K562 (cell line): Measurements from ENCODE around the gene NINJ2. TPM values are rescaled to one million over a fixed set of nuclear protein-coding genes. Genes with fewer than 3 reads are reported as not detected.

Experiments used
- ATAC-seq: fragments of 200-7000 bp; cut with Tn5 transposase; 3 replicates; pipeline ENCODE4 v1.9.1; 2020; ENCODE audit warnings: moderate library complexity
- BruUV-seq: library from RNA; stranded (reverse); fragments of 400-500 nt; replicated peaks from 2 replicates; lab custom pipeline; 2021; lab: Mats Ljungman, UMichigan
- CTCF ChIA-PET: fragments of 300-600 bp; formaldehyde crosslinking; extraction: SDS; loops from one replicate; lab custom pipeline; 2021; ENCODE audit warnings: low intra/inter-chr PET ratio; lab: Yijun Ruan, JAX
- POLR2A ChIA-PET: fragments of 300-600, 350-650 bp; sonication (Branson Sonifier 250); formaldehyde crosslinking; extraction: SDS; loops from one replicate; lab custom pipeline; 2021; ENCODE audit warnings: antibody characterized with exemption, inconsistent platforms; lab: Yijun Ruan, JAX
- DNase-seq, 4 experiments: peaks; one replicate each; pipeline versions ENCODE4 v3.0.0 to v3.0.0-alpha.2; 2011 to 2018; ENCODE audit warnings: low spot score in 3 of 4, mixed read lengths in 3 of 4; ENCODE audit errors: extremely low read depth in 1 of 4
- FAIRE-seq: peaks from 2 replicates; lab custom pipeline; 2011; peaks lifted over from hg19 to GRCh38; lab: Jason Lieb, UNC
- H2AFZ ChIP-seq: 2 replicates; pipeline ENCODE4 v1.6.0; 2011; ENCODE audit warnings: low read depth, low read length, control low read depth, inconsistent platforms
- H3K27ac ChIP-seq: fragments of 200-600 bp; 3 replicates; pipeline ENCODE4 v1.8.0; 2011; ENCODE audit warnings: low read depth, mild to moderate bottlenecking, control low read depth, inconsistent platforms, low read length, moderate library complexity, mixed read lengths; ENCODE audit errors: extremely low read depth
- H3K27me3 ChIP-seq, 2 experiments: fragments of 300-600 bp in 1 of 2; 2 replicates in 1 of 2; 3 replicates in 1 of 2; pipeline versions ENCODE4 v1.6.0 to v1.8.0; 2011; ENCODE audit warnings: inconsistent platforms in 2 of 2, low read length in 2 of 2, mild to moderate bottlenecking in 1 of 2, mixed read lengths in 1 of 2, moderate library complexity in 1 of 2; ENCODE audit not compliant: control insufficient read depth in 2 of 2, insufficient read depth in 2 of 2
- H3K36me3 ChIP-seq: fragments of 300-600 bp; 3 replicates; pipeline ENCODE4 v1.8.0; 2011; ENCODE audit warnings: mild to moderate bottlenecking, low read length, inconsistent platforms; ENCODE audit not compliant: control insufficient read depth, insufficient read depth
- H3K4me1 ChIP-seq, 2 experiments: fragments of 200-600 bp in 1 of 2; replicated peaks in 1 of 2; 2 replicates in 1 of 2; 3 replicates in 1 of 2; pipeline versions ENCODE4 v1.5.1 to v1.8.0; 2011; ENCODE audit warnings: inconsistent platforms in 2 of 2, low read length in 2 of 2, mild to moderate bottlenecking in 1 of 2, mixed read lengths in 1 of 2, moderate library complexity in 1 of 2; ENCODE audit not compliant: control insufficient read depth in 2 of 2, insufficient read depth in 2 of 2
- H3K4me2 ChIP-seq: 2 replicates; pipeline ENCODE4 v1.6.1; 2011; ENCODE audit warnings: low read length, control low read depth, inconsistent platforms, mixed read lengths; ENCODE audit not compliant: insufficient read depth
- H3K4me3 ChIP-seq: fragments of 200-600 bp; sonication (generic), shearing (Covaris generic); 2 replicates; pipeline ENCODE4 v1.5.1; 2016; ENCODE audit warnings: control low read depth, inconsistent platforms
- H3K79me2 ChIP-seq: fragments of 200-600 bp; 3 replicates; pipeline ENCODE4 v1.8.0; 2011; ENCODE audit warnings: low read length, inconsistent platforms; ENCODE audit not compliant: control insufficient read depth, insufficient read depth
- H3K9ac ChIP-seq, 2 experiments: 2 replicates each; pipeline versions ENCODE4 v1.6.0 to v1.6.1; 2011; ENCODE audit warnings: low read depth in 2 of 2, low read length in 2 of 2, control low read depth in 1 of 2, inconsistent platforms in 1 of 2, mild to moderate bottlenecking in 1 of 2, mixed read lengths in 1 of 2; ENCODE audit not compliant: insufficient read depth in 1 of 2
- H3K9me1 ChIP-seq: one replicate; pipeline ENCODE4 v1.6.0; 2011; ENCODE audit warnings: inconsistent platforms, mild to moderate bottlenecking, low read length, moderate library complexity; ENCODE audit not compliant: control insufficient read depth, insufficient read depth
- H3K9me3 ChIP-seq: replicated peaks from 2 replicates; pipeline ENCODE4 v1.5.1; 2011; ENCODE audit warnings: low read depth, low read length, inconsistent platforms; ENCODE audit not compliant: control insufficient read depth, insufficient read depth
- H4K20me1 ChIP-seq: replicated peaks from 2 replicates; pipeline ENCODE4 v1.6.1; 2011; ENCODE audit warnings: low read length, inconsistent platforms, mixed read lengths; ENCODE audit not compliant: control insufficient read depth, insufficient read depth
- CBX3 ChIP-seq, 2 experiments: IDR thresholded peaks; 1 replicate in 1 of 2; 2 replicates in 1 of 2; pipeline ENCODE4 v1.6.1; 2012; ENCODE audit warnings: inconsistent platforms in 2 of 2, low read length in 2 of 2, borderline replicate concordance in 1 of 2, control low read depth in 1 of 2
- CREB1 ChIP-seq, 2 experiments: sonication (generic) in 1 of 2; formaldehyde crosslinking in 1 of 2; IDR thresholded peaks; 2 replicates each; pipeline versions ENCODE4 v1.6.1 to v1.8.0; 2012 to 2022; ENCODE audit warnings: inconsistent platforms in 1 of 2, mild to moderate bottlenecking in 1 of 2, missing genetic modification reagents in 1 of 2, moderate library complexity in 1 of 2
- HOXB6 ChIP-seq: fragments of 250-450 bp; sonication (Bioruptor Pico); IDR thresholded peaks from 2 replicates; pipeline ENCODE4 v1.5.1; 2022; ENCODE audit warnings: mild to moderate bottlenecking, borderline replicate concordance
- KAT7 ChIP-seq: sonication (generic); formaldehyde crosslinking; IDR thresholded peaks from 2 replicates; pipeline ENCODE4 v1.8.0; 2022; ENCODE audit warnings: missing genetic modification reagents, mild to moderate bottlenecking, borderline replicate concordance
- KLF6 ChIP-seq: fragments of 250-450 bp; sonication (Bioruptor Pico); IDR thresholded peaks from 2 replicates; pipeline ENCODE4 v1.4.0; 2020; ENCODE audit warnings: mild to moderate bottlenecking, moderate library complexity, borderline replicate concordance
- NCOA1 ChIP-seq: fragments of 450-650 bp; IDR thresholded peaks from 2 replicates; pipeline ENCODE4 v1.6.1; 2016; ENCODE audit warnings: low read depth
- PTBP1 ChIP-seq: fragments of 200-400 bp; formaldehyde crosslinking; IDR thresholded peaks from 2 replicates; pipeline ENCODE4 v1.6.1; 2017; ENCODE audit warnings: low read depth, low read length
- RAD21 ChIP-seq, 2 experiments: fragments of 250-450 bp in 1 of 2; fragments of 450-650 bp in 1 of 2; sonication (Bioruptor Pico) in 1 of 2; formaldehyde crosslinking in 1 of 2; IDR thresholded peaks in 1 of 2; conservative IDR thresholded peaks in 1 of 2; 2 replicates each; pipeline versions ENCODE4 v1.4.0 to v1.8.0; 2020 to 2022; ENCODE audit warnings: mild to moderate bottlenecking in 2 of 2, moderate library complexity in 1 of 2
- SAFB ChIP-seq: fragments of 200-400 bp; formaldehyde crosslinking; IDR thresholded peaks from 2 replicates; pipeline ENCODE4 v1.6.1; 2017; ENCODE audit warnings: low read depth, low read length, borderline replicate concordance
- STAG1 ChIP-seq: sonication (generic); formaldehyde crosslinking; IDR thresholded peaks from 2 replicates; pipeline ENCODE4 v1.5.0; 2020; ENCODE audit warnings: missing genetic modification reagents, borderline replicate concordance
- SUPT5H ChIP-seq: fragments of 450-650 bp; IDR thresholded peaks from 2 replicates; pipeline ENCODE4 v1.6.1; 2016
- TARDBP ChIP-seq: fragments of 450-650 bp; IDR thresholded peaks from 2 replicates; pipeline ENCODE4 v1.6.1; 2016
- WGBS: fragments of 100-300 bp; shearing (Covaris generic); methylation state at CpG from one replicate; pipeline ENCODE4 v1.1.6; 2016; ENCODE audit warnings: low coverage, mixed read lengths; ENCODE audit not compliant: insufficient coverage; ENCODE audit errors: missing lambda C conversion rate; 5-methylcytosine and 5-hydroxymethylcytosine counted together
- in situ Hi-C: fragments of 300-500 bp; cut with MboI; formaldehyde crosslinking; loops from 4 replicates; pipeline ENCODE4 v1.15.0; 2018; ENCODE audit warnings: inconsistent platforms, mixed read lengths
- intact Hi-C: fragments of 100-400 bp; cut with micrococcal nuclease; formaldehyde crosslinking; loops from 2 replicates; pipeline ENCODE4 v1.14.2; 2022
- polyA plus RNA-seq, 8 experiments: library from polyadenylated mRNA; depleted of rRNA in 4 of 8; stranded (reverse) in 5 of 8; unstranded in 3 of 8; fragments of >200 nt; fragmentation: Nextera tagmentation in 2 of 8; fragmentation: Illumina TruSeq in 1 of 8; extraction: Ambion mirVana in 2 of 8; extraction: Trizol in 1 of 8; gene quantifications; 2 replicates each; pipeline versions ENCODE4 v1.2.1 to v1.2.3, GENCODE V29; 2011 to 2014; ENCODE audit warnings: inconsistent platforms in 1 of 8, missing spikeins in 1 of 8
- total RNA-seq, 7 experiments: library from RNA; depleted of rRNA in 6 of 7; stranded (reverse); fragments of >200 nt in 6 of 7; fragmentation: Illumina TruSeq in 2 of 7; extraction: Trizol in 2 of 7; gene quantifications; 2 replicates each; pipeline versions ENCODE4 v1.2.1 to v1.2.3, GENCODE V29; 2011 to 2021; ENCODE audit warnings: low replicate concordance in 1 of 7
- TF ChIP-seq, protein P1 (sequence below): fragments of 450-650 bp; IDR thresholded peaks from one replicate; pipeline ENCODE4 v1.6.1; 2018; ENCODE audit warnings: mild to moderate bottlenecking, moderate library complexity; ENCODE audit not compliant: partially characterized antibody
- TF ChIP-seq, protein P2 (sequence below): sonication (generic); formaldehyde crosslinking; IDR thresholded peaks from 2 replicates; pipeline ENCODE4 v1.8.1; 2023; ENCODE audit warnings: missing genetic modification reagents, mild to moderate bottlenecking, borderline replicate concordance

The NINJ2 gene
- total and polyA plus RNA-seq, 9 of the 15 experiments (the other 6 are each of a cell fraction or from before 2014, with no cell fraction given), result 2.6 to 16.0 (median 4.5) TPM

DNA sequence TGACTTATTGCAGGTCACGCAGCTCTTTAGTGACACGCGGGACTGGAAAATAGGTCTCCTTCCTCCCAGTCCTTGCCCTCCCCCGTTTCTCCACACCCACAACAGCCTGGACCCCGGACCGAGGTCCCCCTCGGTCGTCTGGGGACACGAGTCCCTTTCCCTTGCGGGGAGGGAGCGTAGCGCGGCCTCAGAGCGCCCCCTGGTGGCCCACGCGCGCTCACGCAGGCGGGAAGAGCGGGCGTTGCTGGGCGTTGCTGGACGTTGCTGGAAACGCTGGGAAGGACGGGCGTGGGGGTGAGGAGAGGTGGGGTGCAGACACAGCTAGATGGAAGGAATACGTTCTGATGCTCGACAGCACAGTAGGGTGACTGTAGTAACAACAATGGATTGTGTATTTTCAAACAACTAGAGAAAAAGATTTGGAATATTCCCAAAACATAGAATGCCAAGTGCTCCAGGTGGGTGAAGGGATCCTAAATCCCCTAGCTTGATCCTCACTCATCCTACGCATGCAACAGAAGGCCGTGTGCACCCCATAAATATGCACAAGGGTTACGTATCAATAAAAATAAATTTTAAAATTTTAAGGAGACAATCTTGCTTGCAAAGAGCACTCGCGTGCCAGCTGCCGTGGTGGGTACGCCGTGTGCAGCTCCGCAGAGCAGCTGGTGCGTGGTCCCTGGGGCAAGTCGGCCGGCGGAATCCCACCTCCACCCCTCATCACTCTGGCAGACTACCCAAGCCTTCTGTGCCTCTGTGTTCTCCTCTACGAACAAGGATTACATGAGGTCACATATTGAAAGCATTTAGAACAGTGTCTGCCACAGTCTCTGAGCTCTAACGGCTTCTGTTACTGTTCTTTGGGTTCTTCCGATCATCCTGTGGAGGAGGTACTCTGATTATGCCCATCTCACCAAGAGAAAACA, 116.1 kb downstream of the NINJ2 start:
- H3K4me1 ChIP-seq, result peaks cover 0 to 19% of the 10 kb centered on the region in 2 experiments; a peak in 3 of 5 replicates
- no TSS peak for BruUV-seq
- ChIA-PET POLR2A (interaction anchor here (1.3 kb wide), 1 partner anchor 12 kb away, joined by 4 read pairs; no protein-coding TSS in a partner anchor), CTCF (interaction anchor here (0.8 to 3.2 kb wide), 4 partner anchors 83 to 105 kb away, joined by 3 to 48 read pairs (median 18); no protein-coding TSS in a partner anchor)
- in situ Hi-C loops, result no loop called here
- intact Hi-C loops, result loop anchor here (1.0 to 2.0 kb wide), 2 partner anchors 92 to 105 kb away; no protein-coding TSS in a partner anchor
- DNase-seq (peak; percentile 80 to 85 (median 84)), FAIRE-seq (no peak), ATAC-seq (peak; percentile 96)
- H3K36me3 ChIP-seq, result no peaks in the 10 kb centered on the region
- H3K9me1 ChIP-seq, result peaks cover 3% of the 10 kb centered on the region
- no peak overlapping the region; the same call in 1 of the 2 replicates for H3K4me3 ChIP-seq
- no peaks in the 10 kb centered on the region for H3K9me3 ChIP-seq
- H4K20me1 ChIP-seq, result no peaks in the 10 kb centered on the region; the same call in 1 of the 2 replicates
- H3K9ac ChIP-seq, result peak overlapping the region in 1 of 2 experiments; percentile 50; a peak in 1 of 4 replicates
- peak overlapping the region; percentile 69 for H2AFZ ChIP-seq
- 7% methylated on average over 14 of the region's 44 CpGs for WGBS
- peak overlapping the region; percentile 72 for H3K4me2 ChIP-seq
- peaks cover 3 to 56% of the 10 kb centered on the region in 2 experiments; a peak in 3 of 5 replicates for H3K27me3 ChIP-seq
- H3K79me2 ChIP-seq, result no peaks in the 10 kb centered on the region
- H3K27ac ChIP-seq, result no peak overlapping the region
- TF ChIP-seq SAFB (0 out of 2 replicates have a peak, but pooled peaks have one; percentile 14), HOXB6 (CRISPR knock-in tag) (no peak), KLF6 (CRISPR knock-in tag) (no peak), PTBP1 (no peak), RAD21 (CRISPR knock-in tag; conservative IDR thresholded peaks at IDR 0.05 in 1 of 2, IDR thresholded peaks at IDR 0.05 in 1 of 2) (peak; percentile 90 to 94), STAG1 (peak; percentile 78; the same call in 1 of the 2 replicates), TARDBP (no peak), KAT7 (no peak), NCOA1 (no peak), CBX3 (IDR thresholded peaks at IDR 0.05; ENCODE audit: borderline replicate concordance in 1 of 2, low read length in 2 of 2) (no peak), SUPT5H (no peak), CREB1 (IDR thresholded peaks at IDR 0.05) (0 out of 2 replicates have a peak, but pooled peaks have one; percentile 13), CREB1 (CRISPR knock-in tag; IDR thresholded peaks at IDR 0.05) (no peak)
- TF ChIP-seq, protein P1, sequence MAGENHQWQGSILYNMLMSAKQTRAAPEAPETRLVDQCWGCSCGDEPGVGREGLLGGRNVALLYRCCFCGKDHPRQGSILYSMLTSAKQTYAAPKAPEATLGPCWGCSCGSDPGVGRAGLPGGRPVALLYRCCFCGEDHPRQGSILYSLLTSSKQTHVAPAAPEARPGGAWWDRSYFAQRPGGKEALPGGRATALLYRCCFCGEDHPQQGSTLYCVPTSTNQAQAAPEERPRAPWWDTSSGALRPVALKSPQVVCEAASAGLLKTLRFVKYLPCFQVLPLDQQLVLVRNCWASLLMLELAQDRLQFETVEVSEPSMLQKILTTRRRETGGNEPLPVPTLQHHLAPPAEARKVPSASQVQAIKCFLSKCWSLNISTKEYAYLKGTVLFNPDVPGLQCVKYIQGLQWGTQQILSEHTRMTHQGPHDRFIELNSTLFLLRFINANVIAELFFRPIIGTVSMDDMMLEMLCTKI, result no peak
- TF ChIP-seq, protein P2, sequence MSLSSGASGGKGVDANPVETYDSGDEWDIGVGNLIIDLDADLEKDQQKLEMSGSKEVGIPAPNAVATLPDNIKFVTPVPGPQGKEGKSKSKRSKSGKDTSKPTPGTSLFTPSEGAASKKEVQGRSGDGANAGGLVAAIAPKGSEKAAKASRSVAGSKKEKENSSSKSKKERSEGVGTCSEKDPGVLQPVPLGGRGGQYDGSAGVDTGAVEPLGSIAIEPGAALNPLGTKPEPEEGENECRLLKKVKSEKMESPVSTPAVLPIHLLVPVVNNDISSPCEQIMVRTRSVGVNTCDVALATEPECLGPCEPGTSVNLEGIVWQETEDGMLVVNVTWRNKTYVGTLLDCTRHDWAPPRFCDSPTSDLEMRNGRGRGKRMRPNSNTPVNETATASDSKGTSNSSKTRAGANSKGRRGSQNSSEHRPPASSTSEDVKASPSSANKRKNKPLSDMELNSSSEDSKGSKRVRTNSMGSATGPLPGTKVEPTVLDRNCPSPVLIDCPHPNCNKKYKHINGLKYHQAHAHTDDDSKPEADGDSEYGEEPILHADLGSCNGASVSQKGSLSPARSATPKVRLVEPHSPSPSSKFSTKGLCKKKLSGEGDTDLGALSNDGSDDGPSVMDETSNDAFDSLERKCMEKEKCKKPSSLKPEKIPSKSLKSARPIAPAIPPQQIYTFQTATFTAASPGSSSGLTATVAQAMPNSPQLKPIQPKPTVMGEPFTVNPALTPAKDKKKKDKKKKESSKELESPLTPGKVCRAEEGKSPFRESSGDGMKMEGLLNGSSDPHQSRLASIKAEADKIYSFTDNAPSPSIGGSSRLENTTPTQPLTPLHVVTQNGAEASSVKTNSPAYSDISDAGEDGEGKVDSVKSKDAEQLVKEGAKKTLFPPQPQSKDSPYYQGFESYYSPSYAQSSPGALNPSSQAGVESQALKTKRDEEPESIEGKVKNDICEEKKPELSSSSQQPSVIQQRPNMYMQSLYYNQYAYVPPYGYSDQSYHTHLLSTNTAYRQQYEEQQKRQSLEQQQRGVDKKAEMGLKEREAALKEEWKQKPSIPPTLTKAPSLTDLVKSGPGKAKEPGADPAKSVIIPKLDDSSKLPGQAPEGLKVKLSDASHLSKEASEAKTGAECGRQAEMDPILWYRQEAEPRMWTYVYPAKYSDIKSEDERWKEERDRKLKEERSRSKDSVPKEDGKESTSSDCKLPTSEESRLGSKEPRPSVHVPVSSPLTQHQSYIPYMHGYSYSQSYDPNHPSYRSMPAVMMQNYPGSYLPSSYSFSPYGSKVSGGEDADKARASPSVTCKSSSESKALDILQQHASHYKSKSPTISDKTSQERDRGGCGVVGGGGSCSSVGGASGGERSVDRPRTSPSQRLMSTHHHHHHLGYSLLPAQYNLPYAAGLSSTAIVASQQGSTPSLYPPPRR (CRISPR knock-in tag), result no peak
